Inflammatory macrophage treated with lipopolysaccharide for 4 hours (primary cell): Measurements from ENCODE around the gene RNASE8.
"Not testable (repeated sequence)": the region's sequence is repeated elsewhere in the genome, so short reads cannot be mapped to it uniquely, and the experiment has no call there.

ENCODE experiments used
- DNase-seq: peaks from one replicate; pipeline ENCODE4 v3.0.0-alpha.2; 2020

RNASE8 gene, protein sequence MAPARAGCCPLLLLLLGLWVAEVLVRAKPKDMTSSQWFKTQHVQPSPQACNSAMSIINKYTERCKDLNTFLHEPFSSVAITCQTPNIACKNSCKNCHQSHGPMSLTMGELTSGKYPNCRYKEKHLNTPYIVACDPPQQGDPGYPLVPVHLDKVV

DNA sequence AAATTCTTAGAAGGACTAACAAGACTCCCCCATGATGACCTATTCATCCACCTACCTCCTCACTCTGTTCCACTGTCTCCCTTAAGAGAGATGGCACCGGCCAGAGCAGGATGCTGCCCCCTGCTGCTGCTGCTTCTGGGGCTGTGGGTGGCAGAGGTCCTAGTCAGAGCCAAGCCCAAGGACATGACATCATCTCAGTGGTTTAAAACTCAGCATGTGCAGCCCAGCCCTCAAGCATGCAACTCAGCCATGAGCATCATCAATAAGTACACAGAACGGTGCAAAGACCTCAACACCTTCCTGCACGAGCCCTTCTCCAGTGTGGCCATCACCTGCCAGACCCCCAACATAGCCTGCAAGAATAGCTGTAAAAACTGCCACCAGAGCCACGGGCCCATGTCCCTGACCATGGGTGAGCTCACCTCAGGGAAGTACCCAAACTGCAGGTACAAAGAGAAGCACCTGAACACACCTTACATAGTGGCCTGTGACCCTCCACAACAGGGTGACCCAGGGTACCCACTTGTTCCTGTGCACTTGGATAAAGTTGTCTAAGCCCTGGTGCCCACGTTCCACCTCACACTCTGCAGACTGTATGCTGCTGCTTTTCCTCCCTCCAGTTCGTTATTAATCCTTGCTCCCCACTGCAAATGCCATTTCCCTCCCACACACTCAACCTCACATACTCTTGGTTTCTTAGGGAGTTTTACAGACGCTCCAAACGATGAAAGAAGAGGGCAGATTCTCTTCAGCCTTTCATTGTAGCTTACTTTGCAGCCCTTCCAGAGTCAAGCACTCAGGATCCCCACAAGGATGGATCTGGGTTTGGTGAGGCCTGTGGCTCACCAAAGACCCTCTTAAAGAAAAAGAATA lies at the start of gene RNASE8:
Gene RNASE8, plus strand, starts transcription at position 20 of the 873 bp plus-strand sequence. Its CDS starts 71 bp downstream, at position 91.
- peak; percentile 21 for DNase-seq

- DNase-seq, result not testable (repeated sequence)
Observed at GRCh38 chr14:21009721-21010120, 47.9 kb upstream of the RNASE8 start.

DNA sequence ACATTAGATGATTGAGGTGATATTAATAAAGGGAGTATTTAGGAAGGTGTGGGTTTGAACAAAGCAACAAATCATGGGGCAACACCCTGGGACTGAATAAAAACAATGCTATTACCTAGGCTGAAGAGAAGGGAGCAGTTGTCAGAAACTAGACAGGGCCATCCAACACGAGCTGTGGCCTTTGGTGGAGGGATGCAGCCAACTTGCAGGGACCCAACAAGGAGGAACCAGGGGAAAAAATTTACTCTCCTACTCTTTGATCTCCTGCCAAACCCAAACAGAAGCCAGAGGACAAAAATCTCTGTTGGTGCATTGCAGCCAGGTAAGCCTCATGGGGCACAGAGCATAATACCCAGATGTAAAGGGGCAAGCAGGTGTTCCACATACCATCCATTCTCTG lies 46.5 kb upstream of the RNASE8 start:
- DNase-seq, result no peak

DNA sequence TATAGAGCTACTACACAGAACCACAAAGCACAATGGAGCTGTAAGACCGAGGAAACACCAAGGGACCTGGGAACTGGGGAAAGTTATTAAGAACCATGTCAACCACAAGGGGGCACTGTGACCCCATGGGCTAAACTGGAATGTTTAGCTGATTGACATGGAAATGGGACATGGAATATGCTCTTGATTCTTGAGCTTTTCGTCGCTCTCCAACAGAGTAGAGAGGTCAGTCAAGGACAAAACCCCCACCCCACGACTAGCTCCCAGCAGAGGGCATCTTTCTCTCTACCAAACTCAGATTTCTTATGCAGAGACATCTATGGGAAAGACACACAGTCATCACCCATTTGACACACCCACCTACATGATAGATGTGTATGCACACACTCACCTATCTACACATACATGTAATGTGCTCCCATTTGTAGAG lies 42.8 kb upstream of the RNASE8 start:
- DNase-seq, result peak; percentile 83

DNA sequence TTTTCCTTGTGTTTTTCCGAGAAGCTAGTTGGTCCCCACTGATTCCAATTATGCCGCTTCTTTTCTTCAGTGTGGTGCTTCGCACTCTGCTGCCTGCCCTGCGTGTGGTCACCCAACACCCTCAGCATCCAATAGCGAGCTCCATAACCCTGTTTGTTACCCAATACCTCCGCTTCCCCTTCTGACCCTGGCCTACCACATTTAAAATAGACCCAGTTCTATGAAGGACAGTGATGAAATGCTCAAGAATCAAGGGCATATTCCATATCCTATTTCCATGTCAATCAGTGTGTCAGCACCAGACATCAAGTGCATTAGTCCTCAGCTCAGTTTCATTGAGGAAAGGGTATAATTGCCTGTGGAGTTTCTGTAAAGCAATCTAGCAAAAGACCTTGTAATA lies 42.3 kb upstream of the RNASE8 start:
- DNase-seq, result peak; percentile 62

DNA sequence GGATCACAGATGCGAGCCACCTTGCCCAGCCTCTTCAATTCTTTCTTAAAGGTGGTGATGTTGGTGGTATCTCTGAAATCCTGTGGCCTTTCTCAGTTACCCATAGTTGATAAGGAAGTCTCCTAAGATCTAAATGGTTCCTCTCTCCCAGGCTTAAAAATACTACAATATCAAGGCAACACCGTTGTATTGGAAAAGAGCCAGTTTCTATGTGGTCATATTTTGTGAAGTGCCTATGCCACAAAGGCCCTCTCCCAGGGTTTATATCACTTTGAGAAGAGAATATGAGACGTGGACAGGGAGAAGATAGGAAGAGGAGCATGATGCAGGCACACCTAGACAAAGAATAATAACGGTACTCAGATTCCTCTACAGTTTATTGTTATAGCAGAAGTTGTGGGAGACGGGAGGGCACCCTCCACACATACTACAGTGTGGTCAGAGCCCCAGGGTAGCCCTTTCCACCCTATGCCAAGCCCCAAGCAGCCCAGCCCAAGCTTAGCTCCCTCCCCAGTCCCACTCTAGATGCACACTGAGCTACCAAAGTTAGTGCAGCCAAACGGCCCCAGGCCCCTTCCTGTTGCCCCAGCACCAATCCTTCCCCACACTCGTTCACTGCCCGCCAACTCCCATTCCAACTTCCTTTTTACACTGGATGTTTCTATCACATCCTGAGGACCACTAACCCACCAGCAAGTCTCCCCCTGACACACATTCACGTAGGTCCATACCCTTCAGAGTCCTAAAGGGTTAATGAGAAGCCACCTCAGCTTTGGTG lies 41.0 kb upstream of the RNASE8 start:
- DNase-seq, result no peak

DNA sequence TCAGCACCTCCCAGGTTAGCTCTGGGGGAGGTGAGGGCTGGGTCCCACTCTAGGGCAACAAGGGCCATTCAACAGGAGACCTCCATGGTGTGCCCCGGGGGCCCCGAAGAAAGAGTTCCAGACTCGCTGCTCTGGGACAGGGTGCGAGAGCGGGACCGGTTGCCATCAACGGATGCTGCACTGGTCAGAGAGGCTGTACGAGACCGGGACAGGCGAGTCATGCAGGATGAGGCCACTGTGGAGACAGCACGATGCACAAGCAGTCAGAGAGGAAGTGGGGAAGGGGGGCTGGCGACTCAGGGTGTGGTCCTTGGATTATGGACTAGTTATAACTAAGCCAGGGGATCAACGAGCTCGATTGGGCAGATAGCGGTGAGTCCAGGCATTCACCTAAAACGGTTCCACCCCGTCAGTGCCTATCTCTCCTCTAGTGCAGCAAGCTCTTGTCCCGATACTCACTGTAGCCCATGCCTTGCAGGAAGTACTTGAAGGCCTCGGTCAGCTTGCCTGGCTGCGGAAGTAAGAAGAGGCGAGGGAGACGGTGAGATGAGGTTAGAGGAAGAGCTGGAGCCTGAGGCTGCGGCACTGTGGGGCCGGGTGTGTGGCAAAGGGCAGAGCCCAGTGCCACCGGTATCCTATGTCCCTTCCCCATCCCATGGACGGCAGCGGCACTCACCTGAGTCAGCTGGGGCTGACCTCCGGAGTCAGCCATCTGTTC lies 39.9 kb upstream of the RNASE8 start:
- peak; percentile 40 for DNase-seq

- no peak for DNase-seq
Observed at GRCh38 chr14:21018286-21018685, 39.3 kb upstream of the RNASE8 start.

- DNase-seq, result no peak
Observed at GRCh38 chr14:21018781-21019180, 38.8 kb upstream of the RNASE8 start.

DNA sequence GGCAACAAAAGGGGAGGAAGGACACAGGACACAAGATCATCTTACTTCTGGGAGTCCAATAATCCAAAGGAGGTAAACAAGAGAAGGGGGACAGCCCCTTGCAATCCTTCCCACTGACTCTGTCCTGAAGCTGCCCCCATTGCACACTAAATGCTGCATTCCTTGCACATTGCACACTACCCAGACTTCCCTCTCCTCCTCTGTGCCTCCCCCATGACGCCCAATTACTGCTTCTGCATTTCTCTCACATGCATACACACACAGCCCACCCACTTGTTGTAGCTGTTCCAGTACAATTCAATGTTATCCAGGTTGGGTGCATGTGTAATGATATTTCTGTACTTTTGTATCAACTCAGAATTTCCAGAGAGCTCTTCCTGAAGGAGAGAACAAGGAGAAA lies 38.3 kb upstream of the RNASE8 start:
- DNase-seq, result peak; percentile 59

DNA sequence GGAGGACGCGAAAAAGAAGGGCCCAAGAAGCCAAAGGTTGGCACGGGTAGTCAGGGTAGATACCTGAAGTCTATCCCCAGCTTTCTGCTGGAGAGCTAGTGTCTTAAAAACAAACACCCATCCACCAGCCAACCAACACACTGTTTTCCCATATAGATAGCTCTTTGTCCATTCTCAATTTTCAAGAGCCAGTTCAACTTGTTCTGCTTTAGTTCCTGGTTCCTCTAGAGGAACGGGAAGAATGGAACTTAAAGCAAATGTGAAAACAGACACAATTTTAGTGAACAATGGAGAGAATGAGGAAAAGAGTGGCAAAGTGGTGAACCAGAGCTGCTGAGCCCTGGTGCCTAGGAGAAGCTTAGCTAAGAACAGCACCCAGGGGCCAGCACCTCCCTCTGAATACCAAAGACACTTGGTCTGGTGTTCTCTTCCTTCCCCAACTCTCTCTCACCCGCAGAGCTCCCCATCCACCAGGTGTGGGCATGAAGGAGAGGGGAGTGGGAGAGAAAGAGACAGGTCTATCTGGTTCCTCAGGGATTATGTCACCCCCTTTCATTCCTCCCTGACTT lies 36.6 kb upstream of the RNASE8 start:
- no peak for DNase-seq

GRCh38 chr14:21022686-21023085 lies 34.9 kb upstream of the RNASE8 start:
- no peak for DNase-seq

DNA sequence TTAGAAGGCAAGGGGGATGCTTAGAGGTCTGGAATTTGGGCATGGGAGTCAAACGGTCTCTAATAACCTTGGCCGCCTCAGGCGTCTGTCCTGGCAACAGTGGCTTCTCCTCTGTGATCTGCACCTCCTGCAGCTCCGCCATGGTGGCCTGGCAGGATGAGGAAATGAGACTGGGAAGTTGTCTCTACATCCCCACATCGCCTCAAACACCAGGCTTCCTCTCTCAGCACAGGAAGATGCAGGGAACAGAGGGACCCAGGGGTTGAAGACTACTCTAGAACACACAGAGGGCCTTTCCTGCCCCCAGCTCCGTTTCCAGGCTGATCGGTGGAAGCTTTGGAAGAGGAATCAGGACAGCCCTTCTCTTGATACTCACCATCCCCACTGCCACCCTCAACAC lies 34.4 kb upstream of the RNASE8 start:
- DNase-seq, result peak; percentile 53

DNA sequence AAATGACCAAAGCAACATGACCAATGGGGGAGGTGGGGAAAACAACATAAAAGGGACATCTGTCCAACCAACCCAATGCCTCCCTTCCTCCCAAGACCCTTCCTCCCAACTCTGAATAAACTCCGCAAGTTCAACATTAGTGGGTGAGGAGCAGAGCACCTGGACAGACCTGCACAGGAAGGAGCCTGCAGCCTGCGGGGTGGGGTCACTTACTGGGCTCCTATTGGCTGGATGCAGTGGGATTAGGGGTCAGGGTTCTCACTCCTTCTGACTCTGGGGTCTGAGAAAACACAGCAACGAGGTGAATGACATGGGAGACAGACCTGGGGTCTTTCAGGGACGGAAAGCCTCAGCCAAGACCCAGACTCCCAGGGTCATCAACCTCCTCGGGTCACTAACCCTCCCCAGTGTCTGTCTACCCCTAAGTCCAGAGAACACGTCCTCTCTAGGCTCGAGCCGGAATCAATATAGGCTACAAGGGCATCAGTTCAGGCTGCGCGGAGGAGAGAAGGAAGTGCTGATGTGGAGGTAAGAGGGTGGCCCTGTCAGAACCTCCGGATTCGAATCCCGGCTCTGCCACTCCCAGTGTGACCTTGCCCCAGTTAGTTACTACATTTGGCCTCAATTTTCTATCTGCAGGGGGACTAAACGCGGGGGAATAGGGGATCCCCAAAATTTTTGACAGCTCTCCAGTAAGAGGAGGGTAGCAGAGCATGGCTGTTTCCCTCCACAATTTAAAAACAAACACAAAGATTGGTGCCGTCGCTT lies 33.6 kb upstream of the RNASE8 start:
- no peak for DNase-seq

- DNase-seq, result no peak
Observed at GRCh38 chr14:21024585-21025370, 32.8 kb upstream of the RNASE8 start, which contains the start of gene NDRG2. NDRG2 (minus strand) TSS chr14:21025061; CDS start chr14:21023315, 1,746 bp downstream.

GRCh38 chr14:21025371-21026273 lies 32.0 kb upstream of the RNASE8 start:
- no peak for DNase-seq

GRCh38 chr14:21026274-21026987 lies 31.2 kb upstream of the RNASE8 start:
- no peak for DNase-seq

- DNase-seq, result no peak
Observed at GRCh38 chr14:21026988-21027315, 30.7 kb upstream of the RNASE8 start.

DNA sequence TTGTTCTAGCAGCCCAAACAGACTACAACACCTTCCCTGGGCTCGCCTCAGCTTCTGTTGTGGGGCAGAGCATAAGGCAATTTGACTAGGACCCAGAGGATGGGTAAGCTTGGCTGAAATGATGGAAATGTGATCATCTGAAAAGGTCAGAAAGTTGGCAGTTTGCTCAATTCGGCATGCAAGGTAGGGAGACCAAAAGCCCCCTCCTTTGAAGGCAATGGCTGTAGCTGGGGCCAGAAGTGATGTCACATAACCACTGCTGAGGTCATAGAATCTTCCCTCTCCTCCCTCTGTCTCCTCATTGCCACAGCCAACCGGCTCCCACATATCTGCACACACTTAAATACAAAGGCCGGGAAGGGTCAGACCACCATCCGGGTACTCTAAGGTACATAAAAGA lies 27.7 kb upstream of the RNASE8 start, which contains the start of gene TPPP2:
Gene TPPP2, plus strand, starts transcription at position 301 of the 400 bp plus-strand sequence. CDS start 365 bp downstream, outside the sequence.
- no peak for DNase-seq
